Body of pancreas (tissue), 4 donors: Measurements from ENCODE around the gene EIF2AK2.

Experiments used
- CTCF ChIP-seq, 7 experiments: fragments of 450-650 bp in 4 of 7; fragments of 200-600 bp in 3 of 7; sonication (generic) in 3 of 7; IDR thresholded peaks; one replicate each; pipeline ENCODE4 v1.5.1; 2016 to 2019; ENCODE audit warnings: antibody characterized with exemption in 7 of 7
- POLR2A ChIP-seq, 3 donors: fragments of 450-650 bp; IDR thresholded peaks; one replicate each; pipeline ENCODE4 v1.6.1; 2016; ENCODE audit warnings: antibody characterized with exemption in 3 of 3, mild to moderate bottlenecking in 2 of 3

GRCh38 chr2:37167636-37168180 is 10.9 kb upstream of the EIF2AK2 start:
- TF ChIP-seq CTCF (IDR thresholded peaks at IDR 0.05) (no peak), POLR2A (IDR thresholded peaks at IDR 0.05) (no peak)
